Transverse colon (tissue), 3 donors: ENCODE data around the gene FAM53A.

Experiments
- CTCF ChIP-seq, 5 experiments: fragments of 200-600 bp in 3 of 5; fragments of 450-650 bp in 2 of 5; sonication (generic) in 3 of 5; IDR thresholded peaks; 1 replicate in 2 of 5; 2 replicates in 3 of 5; pipeline ENCODE4 v1.5.1; 2016 to 2017; ENCODE audit warnings: antibody characterized with exemption in 5 of 5, inconsistent platforms in 3 of 5, mild to moderate bottlenecking in 2 of 5, moderate library complexity in 1 of 5
- EP300 ChIP-seq: sonication (generic); formaldehyde crosslinking; IDR thresholded peaks from one replicate; pipeline ENCODE4 v1.6.1; 2017; ENCODE audit warnings: antibody characterized with exemption, low read depth

GRCh38 chr4:1635464-1635863 lies 48.6 kb downstream of the FAM53A start:
- TF ChIP-seq CTCF (IDR thresholded peaks at IDR 0.05) (no peak), EP300 (no peak)
